Spleen (tissue), 11 donors: Measurements from ENCODE around the gene INO80C. TPM values are rescaled to one million over a fixed set of nuclear protein-coding genes. Genes with fewer than 3 reads are reported as not detected.
A peak's percentile ranks its signal among the peaks of the same experiment; 100 is the strongest.

Experiments used
- DNase-seq: peaks from one replicate; pipeline ENCODE4 v3.0.0-alpha.2; 2020
- H3K27ac ChIP-seq, 8 donors: fragments of 200-600 bp; sonication (generic) in 7 of 8; 1 replicate in 4 of 8; 2 replicates in 4 of 8; pipeline versions ENCODE4 v1.5.0 to v1.8.0; 2016 to 2021; ENCODE audit warnings: inconsistent platforms in 4 of 8, mild to moderate bottlenecking in 4 of 8, moderate library complexity in 1 of 8
- H3K27me3 ChIP-seq, 7 donors: fragments of 200-600 bp; sonication (generic) in 6 of 7; replicated peaks in 1 of 7; 1 replicate in 4 of 7; 2 replicates in 3 of 7; pipeline versions ENCODE4 v1.5.0 to v1.8.0; 2016 to 2021; ENCODE audit warnings: inconsistent platforms in 3 of 7, mild to moderate bottlenecking in 1 of 7
- H3K36me3 ChIP-seq, 6 donors: fragments of 200-600 bp; sonication (generic) in 5 of 6; 1 replicate in 4 of 6; 2 replicates in 2 of 6; pipeline versions ENCODE4 v1.5.0 to v1.8.0; 2016 to 2021; ENCODE audit warnings: inconsistent platforms in 2 of 6
- H3K4me1 ChIP-seq, 6 donors: fragments of 200-600 bp; sonication (generic) in 5 of 6; 1 replicate in 3 of 6; 2 replicates in 3 of 6; pipeline versions ENCODE4 v1.5.0 to v1.8.0; 2016 to 2021; ENCODE audit warnings: inconsistent platforms in 3 of 6
- H3K4me3 ChIP-seq, 8 donors: fragments of 200-600 bp; sonication (generic) in 7 of 8; 1 replicate in 4 of 8; 2 replicates in 4 of 8; pipeline versions ENCODE4 v1.5.0 to v1.8.0; 2016 to 2021; ENCODE audit warnings: inconsistent platforms in 4 of 8, mild to moderate bottlenecking in 4 of 8, moderate library complexity in 2 of 8
- H3K9me3 ChIP-seq, 8 donors: fragments of 200-600 bp; sonication (generic) in 7 of 8; 1 replicate in 4 of 8; 2 replicates in 4 of 8; pipeline versions ENCODE4 v1.5.0 to v1.8.0; 2016 to 2021; ENCODE audit warnings: inconsistent platforms in 4 of 8
- POLR2A ChIP-seq, 3 donors: fragments of 450-650 bp; IDR thresholded peaks; one replicate each; pipeline ENCODE4 v1.5.1; 2017; ENCODE audit warnings: antibody characterized with exemption in 3 of 3, mild to moderate bottlenecking in 1 of 3
- POLR2AphosphoS5 ChIP-seq, 3 donors: sonication (generic); formaldehyde crosslinking; IDR thresholded peaks; one replicate each; pipeline ENCODE4 v1.5.1; 2017; ENCODE audit warnings: antibody characterized with exemption in 3 of 3
- WGBS, 5 donors: extraction: QIAGEN DNeasy Blood & Tissue Kit in 3 of 5; methylation state at CpG; one replicate each; pipeline versions ENCODE4 v1.1.5 to v1.1.7; 2013 to 2018; 5-methylcytosine and 5-hydroxymethylcytosine counted together
- intact Hi-C: fragments of 100-400 bp; cut with DNase I; formaldehyde crosslinking; loops from one replicate; pipeline ENCODE4 v1.15.0; 2023; ENCODE audit warnings: low total_unique reads
- polyA plus RNA-seq, 3 donors: library from polyadenylated mRNA; stranded (reverse); fragments of 200-250 nt; gene quantifications; one replicate each; pipeline ENCODE4 v1.2.1, GENCODE V29; 2013
- total RNA-seq, 7 donors: library from RNA; depleted of rRNA in 3 of 7; stranded (reverse); fragments of >200 nt in 3 of 7; fragmentation: NEBNext Ultra II Directional in 4 of 7; extraction: Animal tissue kit (Norgen Biotek cat#: 25700) in 4 of 7; gene quantifications; one replicate each; pipeline versions ENCODE4 v1.1.0 to v1.2.1, GENCODE V29; 2016 to 2021
- TF ChIP-seq, protein P1 (sequence below), 11 experiments: fragments of 200-600 bp in 7 of 11; fragments of 450-650 bp in 4 of 11; sonication (generic) in 4 of 11; IDR thresholded peaks in 8 of 11; conservative IDR thresholded peaks in 3 of 11; 1 replicate in 7 of 11; 2 replicates in 4 of 11; pipeline versions ENCODE4 v1.4.0 to v1.8.0; 2016 to 2021; ENCODE audit warnings: antibody characterized with exemption in 11 of 11, inconsistent platforms in 4 of 11, mild to moderate bottlenecking in 1 of 11
- donor health status: healthy with polysubstance abuse.
- donor health status: DM: no; HTN: no; CAD: no; lungs with moderate emphysema.
- donor health status: DM: no; HTN: no; CAD: no.
- donor health status: Bipolar disorder and iron deficiency.
- donor health status: healthy.
- donor health status: DM: no; HTN: no; CAD: no.
- donor health status: DM: yes; HTN: yes; CAD: no.

The INO80C gene
- total and polyA plus RNA-seq, 10 donors: 18.9 to 57.5 (median 34.5) TPM

- intact Hi-C loops: no loop called here
- Histone ChIP-seq H3K4me1 (peaks cover 0 to 27% (median 16%) of the 10 kb centered on the region in 6 donors), H3K27me3 (no peaks in the 10 kb centered on the region), H3K36me3 (no peaks in the 10 kb centered on the region), H3K27ac (peak overlapping the region in 1 of 8 donors; percentile 8), H3K4me3 (no peak overlapping the region), H3K9me3 (no peaks in the 10 kb centered on the region)
- TF ChIP-seq, protein P1, sequence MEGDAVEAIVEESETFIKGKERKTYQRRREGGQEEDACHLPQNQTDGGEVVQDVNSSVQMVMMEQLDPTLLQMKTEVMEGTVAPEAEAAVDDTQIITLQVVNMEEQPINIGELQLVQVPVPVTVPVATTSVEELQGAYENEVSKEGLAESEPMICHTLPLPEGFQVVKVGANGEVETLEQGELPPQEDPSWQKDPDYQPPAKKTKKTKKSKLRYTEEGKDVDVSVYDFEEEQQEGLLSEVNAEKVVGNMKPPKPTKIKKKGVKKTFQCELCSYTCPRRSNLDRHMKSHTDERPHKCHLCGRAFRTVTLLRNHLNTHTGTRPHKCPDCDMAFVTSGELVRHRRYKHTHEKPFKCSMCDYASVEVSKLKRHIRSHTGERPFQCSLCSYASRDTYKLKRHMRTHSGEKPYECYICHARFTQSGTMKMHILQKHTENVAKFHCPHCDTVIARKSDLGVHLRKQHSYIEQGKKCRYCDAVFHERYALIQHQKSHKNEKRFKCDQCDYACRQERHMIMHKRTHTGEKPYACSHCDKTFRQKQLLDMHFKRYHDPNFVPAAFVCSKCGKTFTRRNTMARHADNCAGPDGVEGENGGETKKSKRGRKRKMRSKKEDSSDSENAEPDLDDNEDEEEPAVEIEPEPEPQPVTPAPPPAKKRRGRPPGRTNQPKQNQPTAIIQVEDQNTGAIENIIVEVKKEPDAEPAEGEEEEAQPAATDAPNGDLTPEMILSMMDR (IDR thresholded peaks at IDR 0.05 in 8 of 11, conservative IDR thresholded peaks at IDR 0.05 in 3 of 11): no peak
- TF ChIP-seq POLR2AphosphoS5 (IDR thresholded peaks at IDR 0.05) (no peak), POLR2A (IDR thresholded peaks at IDR 0.05) (no peak)
- DNase-seq: no peak
- 83 to 97% (median 87%) methylated on average over 1 of the region's 1 CpG for WGBS, 5 donors
These were observed 37.0 kb downstream of the INO80C start for GRCh38 chr18:35460736-35461161.

- Histone ChIP-seq H3K4me3 (no peak overlapping the region), H3K9me3 (no peaks in the 10 kb centered on the region), H3K27ac (peak overlapping the region in 7 of 8 donors; percentile 20 to 74 (median 67)), H3K36me3 (no peaks in the 10 kb centered on the region), H3K27me3 (no peaks in the 10 kb centered on the region), H3K4me1 (peaks cover 0 to 27% (median 14%) of the 10 kb centered on the region in 6 donors)
- 49 to 97% (median 90%) methylated on average over 2 of the region's 2 CpGs for WGBS, 5 donors
- TF ChIP-seq POLR2AphosphoS5 (IDR thresholded peaks at IDR 0.05) (no peak), POLR2A (IDR thresholded peaks at IDR 0.05) (no peak)
- TF ChIP-seq, protein P1 (IDR thresholded peaks at IDR 0.05 in 8 of 11, conservative IDR thresholded peaks at IDR 0.05 in 3 of 11): no peak
- intact Hi-C loops: no loop called here
- DNase-seq: no peak
These were observed 37.8 kb downstream of the INO80C start for GRCh38 chr18:35459997-35460396.

GRCh38 chr18:35458677-35459441, 38.9 kb downstream of the INO80C start:
- peaks cover 0 to 27% (median 13%) of the 10 kb centered on the region in 6 donors for H3K4me1 ChIP-seq
- no peaks in the 10 kb centered on the region for H3K27me3 ChIP-seq
- peak overlapping the region in 7 of 8 donors; percentile 20 to 76 (median 71) for H3K27ac ChIP-seq
- WGBS, 5 donors: 47 to 67% (median 51%) methylated on average over 4 of the region's 4 CpGs
- peak; percentile 86 for DNase-seq
- H3K36me3 ChIP-seq: no peaks in the 10 kb centered on the region
- H3K9me3 ChIP-seq: no peaks in the 10 kb centered on the region
- intact Hi-C loops: no loop called here
- TF ChIP-seq, protein P1 (IDR thresholded peaks at IDR 0.05 in 8 of 11, conservative IDR thresholded peaks at IDR 0.05 in 3 of 11): no peak
- no peak for TF ChIP-seq POLR2A (IDR thresholded peaks at IDR 0.05)
- TF ChIP-seq POLR2AphosphoS5 (IDR thresholded peaks at IDR 0.05): peak; percentile 89 to 97 (median 96)
- no peak overlapping the region for H3K4me3 ChIP-seq

DNA sequence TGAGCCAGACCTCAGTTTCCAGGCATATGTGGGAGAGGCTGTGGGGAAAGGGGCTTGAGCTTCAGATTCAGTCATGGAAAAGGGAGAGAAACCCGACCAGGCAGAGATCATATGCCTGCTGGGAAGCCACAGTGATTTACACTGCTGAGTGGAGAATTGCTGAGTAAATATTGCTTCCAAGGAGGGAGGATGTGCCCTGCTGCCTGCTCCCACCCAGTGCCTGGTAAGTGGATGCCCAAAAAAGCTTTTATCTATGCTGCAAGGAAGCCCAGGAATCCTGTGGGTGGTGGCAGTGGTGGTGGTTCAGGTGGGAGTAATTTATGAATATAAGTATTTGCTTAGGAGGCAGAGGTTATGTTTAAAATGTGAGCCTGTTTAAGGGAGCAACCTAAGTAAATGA, 39.5 kb downstream of the INO80C start:
- no peaks in the 10 kb centered on the region for H3K9me3 ChIP-seq
- intact Hi-C loops: no loop called here
- H3K27me3 ChIP-seq: no peaks in the 10 kb centered on the region
- DNase-seq: no peak
- no peak overlapping the region for H3K4me3 ChIP-seq
- peak overlapping the region in 7 of 8 donors; percentile 20 to 76 (median 71) for H3K27ac ChIP-seq
- H3K36me3 ChIP-seq: no peaks in the 10 kb centered on the region
- peaks cover 0 to 27% (median 13%) of the 10 kb centered on the region in 6 donors for H3K4me1 ChIP-seq
- 39 to 74% (median 55%) methylated on average over 1 of the region's 1 CpG for WGBS, 5 donors
- TF ChIP-seq POLR2AphosphoS5 (IDR thresholded peaks at IDR 0.05) (no peak), POLR2A (IDR thresholded peaks at IDR 0.05) (no peak)
- TF ChIP-seq, protein P1 (IDR thresholded peaks at IDR 0.05 in 8 of 11, conservative IDR thresholded peaks at IDR 0.05 in 3 of 11): no peak
